ENCODE data around the gene BABAM1. TPM values are rescaled to one million over a fixed set of nuclear protein-coding genes. Genes with fewer than 3 reads are reported as not detected.

BABAM1 gene
- total and polyA plus RNA-seq, 7 donors = 71.4 to 101 (median 90.0) TPM

DNA sequence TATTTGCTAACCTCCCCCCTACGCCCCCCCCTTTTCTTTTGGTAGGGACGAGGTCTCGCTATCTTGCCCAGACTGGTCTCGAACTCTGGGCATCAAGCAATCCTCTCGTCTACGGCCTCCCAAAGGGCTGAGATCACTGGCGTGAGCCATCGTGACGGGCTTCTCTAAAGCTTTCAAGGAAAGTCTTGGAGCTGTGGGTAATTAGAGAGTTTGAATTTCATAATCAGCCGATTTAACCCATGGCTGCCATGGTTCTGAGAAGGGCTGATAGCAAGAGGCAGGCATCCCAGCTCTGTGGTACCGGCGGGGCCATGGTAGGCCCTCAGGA lies 36.7 kb downstream of the BABAM1 start:
- H3K4me1 ChIP-seq = peaks cover 0 to 65% (median 55%) of the 10 kb centered on the region in 4 donors
- H3K36me3 ChIP-seq = peaks cover 0 to 11% (median 2%) of the 10 kb centered on the region in 4 donors
- 63 to 81% methylated on average over 12 of the region's 12 CpGs for WGBS, 2 donors
- no peak for DNase-seq
- H3K9me3 ChIP-seq = no peaks in the 10 kb centered on the region
- TF ChIP-seq, protein P1, sequence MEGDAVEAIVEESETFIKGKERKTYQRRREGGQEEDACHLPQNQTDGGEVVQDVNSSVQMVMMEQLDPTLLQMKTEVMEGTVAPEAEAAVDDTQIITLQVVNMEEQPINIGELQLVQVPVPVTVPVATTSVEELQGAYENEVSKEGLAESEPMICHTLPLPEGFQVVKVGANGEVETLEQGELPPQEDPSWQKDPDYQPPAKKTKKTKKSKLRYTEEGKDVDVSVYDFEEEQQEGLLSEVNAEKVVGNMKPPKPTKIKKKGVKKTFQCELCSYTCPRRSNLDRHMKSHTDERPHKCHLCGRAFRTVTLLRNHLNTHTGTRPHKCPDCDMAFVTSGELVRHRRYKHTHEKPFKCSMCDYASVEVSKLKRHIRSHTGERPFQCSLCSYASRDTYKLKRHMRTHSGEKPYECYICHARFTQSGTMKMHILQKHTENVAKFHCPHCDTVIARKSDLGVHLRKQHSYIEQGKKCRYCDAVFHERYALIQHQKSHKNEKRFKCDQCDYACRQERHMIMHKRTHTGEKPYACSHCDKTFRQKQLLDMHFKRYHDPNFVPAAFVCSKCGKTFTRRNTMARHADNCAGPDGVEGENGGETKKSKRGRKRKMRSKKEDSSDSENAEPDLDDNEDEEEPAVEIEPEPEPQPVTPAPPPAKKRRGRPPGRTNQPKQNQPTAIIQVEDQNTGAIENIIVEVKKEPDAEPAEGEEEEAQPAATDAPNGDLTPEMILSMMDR (IDR thresholded peaks at IDR 0.05) = no peak
- TF ChIP-seq EP300 (IDR thresholded peaks at IDR 0.05) = no peak
- TF ChIP-seq POLR2A (IDR thresholded peaks at IDR 0.05) = no peak
- TF ChIP-seq POLR2AphosphoS5 (IDR thresholded peaks at IDR 0.05) = no peak
- intact Hi-C loops (cut with DNase I) = loop anchor here (2.0 kb wide), 1 partner anchor 31 kb away; the partner anchor contains the start of gene ANO8
- H3K4me3 ChIP-seq = peak overlapping the region in 3 of 4 donors; percentile 60 to 98 (median 73)
- H3K27me3 ChIP-seq = no peaks in the 10 kb centered on the region
- peak overlapping the region; percentile 92 to 97 (median 94) for H3K27ac ChIP-seq

DNA sequence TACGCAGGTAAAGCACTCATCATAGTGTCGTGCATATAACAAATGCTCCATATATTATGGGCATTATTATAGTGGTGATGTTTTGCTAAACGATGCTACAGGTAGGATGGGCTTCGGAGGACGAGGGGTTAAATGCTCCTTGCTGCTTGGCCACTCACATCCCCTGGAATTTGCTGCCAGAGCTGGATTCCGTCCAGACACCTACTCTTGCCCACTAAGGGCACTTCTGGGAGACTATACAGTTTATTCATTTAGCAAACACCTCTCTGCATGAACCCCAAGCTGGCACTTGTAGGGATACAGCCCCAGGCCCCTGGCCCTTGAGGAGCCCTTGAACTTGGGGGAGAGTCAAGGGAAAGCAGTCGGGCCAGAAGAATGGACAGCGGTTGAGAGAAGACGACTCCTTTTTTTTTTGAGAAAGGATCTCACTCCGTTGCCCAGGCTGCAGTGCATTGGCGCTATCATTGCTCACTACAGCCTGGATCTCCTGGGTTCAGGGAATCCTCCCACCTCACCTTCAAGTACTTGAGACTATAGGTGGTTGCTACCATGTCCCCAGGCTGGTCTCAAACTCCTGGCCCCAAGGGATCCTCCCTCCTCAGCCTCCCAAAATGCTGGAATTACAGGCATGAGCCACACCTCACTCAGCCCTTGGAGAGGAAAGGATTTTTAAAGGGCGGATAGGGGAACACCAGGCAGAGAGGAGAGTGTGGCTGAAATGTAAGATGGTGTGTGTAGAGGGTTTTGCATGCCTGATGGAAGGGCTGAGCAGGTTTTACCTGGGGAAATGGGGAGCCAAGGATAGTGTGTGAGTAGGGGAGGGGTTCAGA lies 37.4 kb downstream of the BABAM1 start:
- H3K27ac ChIP-seq = peak overlapping the region; percentile 92 to 97 (median 94)
- peaks cover 0 to 67% (median 56%) of the 10 kb centered on the region in 4 donors for H3K4me1 ChIP-seq
- TF ChIP-seq EP300 (IDR thresholded peaks at IDR 0.05) (no peak), POLR2AphosphoS5 (IDR thresholded peaks at IDR 0.05) (no peak), POLR2A (IDR thresholded peaks at IDR 0.05) (no peak)
- TF ChIP-seq, protein P1 (IDR thresholded peaks at IDR 0.05) = no peak
- no peak for DNase-seq
- H3K27me3 ChIP-seq = no peaks in the 10 kb centered on the region
- intact Hi-C loops (cut with DNase I) = loop anchor here (2.0 to 5.0 kb wide), 2 partner anchors 30 to 57 kb away; partner anchors contain the start of genes ANO8 and NR2F6
- 41 to 73% methylated on average over 12 of the region's 12 CpGs for WGBS, 2 donors
- peaks cover 0 to 10% (median 2%) of the 10 kb centered on the region in 4 donors for H3K36me3 ChIP-seq
- peak overlapping the region in 2 of 4 donors; percentile 67 to 74 for H3K4me3 ChIP-seq
- no peaks in the 10 kb centered on the region for H3K9me3 ChIP-seq

DNA sequence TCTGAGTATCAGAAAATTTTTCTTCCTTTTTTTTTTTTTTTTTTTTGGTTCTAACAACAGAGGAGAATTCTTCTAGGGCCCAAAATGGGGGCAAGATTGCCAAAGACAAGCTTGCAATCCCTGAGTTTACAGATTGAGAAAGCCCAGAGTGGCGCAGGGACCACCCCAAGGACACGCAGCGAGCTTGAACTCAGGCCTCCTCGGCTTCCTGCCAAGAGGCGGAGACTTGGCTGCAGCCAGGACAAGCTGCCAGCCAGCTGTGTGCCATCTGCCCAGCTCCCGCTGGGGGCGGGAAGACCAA lies 37.9 kb downstream of the BABAM1 start:
- Histone ChIP-seq H3K9me3 (no peaks in the 10 kb centered on the region), H3K27me3 (no peaks in the 10 kb centered on the region), H3K36me3 (peaks cover 0 to 10% (median 2%) of the 10 kb centered on the region in 4 donors), H3K27ac (peak overlapping the region; percentile 92 to 97 (median 94)), H3K4me3 (peak overlapping the region; percentile 67 to 78 (median 72)), H3K4me1 (peaks cover 0 to 72% (median 61%) of the 10 kb centered on the region in 4 donors)
- TF ChIP-seq POLR2A (IDR thresholded peaks at IDR 0.05) (no peak), EP300 (IDR thresholded peaks at IDR 0.05) (peak in 1 of 4 donors; percentile 32), POLR2AphosphoS5 (IDR thresholded peaks at IDR 0.05) (peak in 1 of 4 donors; percentile 58)
- TF ChIP-seq, protein P1 (IDR thresholded peaks at IDR 0.05) = no peak
- no peak for DNase-seq
- intact Hi-C loops (cut with DNase I) = loop anchor here (2.0 to 5.0 kb wide), 2 partner anchors 30 to 58 kb away; partner anchors contain the start of genes ANO8 and NR2F6
- WGBS, 2 donors = 1 to 2% methylated on average over 7 of the region's 7 CpGs

DNA sequence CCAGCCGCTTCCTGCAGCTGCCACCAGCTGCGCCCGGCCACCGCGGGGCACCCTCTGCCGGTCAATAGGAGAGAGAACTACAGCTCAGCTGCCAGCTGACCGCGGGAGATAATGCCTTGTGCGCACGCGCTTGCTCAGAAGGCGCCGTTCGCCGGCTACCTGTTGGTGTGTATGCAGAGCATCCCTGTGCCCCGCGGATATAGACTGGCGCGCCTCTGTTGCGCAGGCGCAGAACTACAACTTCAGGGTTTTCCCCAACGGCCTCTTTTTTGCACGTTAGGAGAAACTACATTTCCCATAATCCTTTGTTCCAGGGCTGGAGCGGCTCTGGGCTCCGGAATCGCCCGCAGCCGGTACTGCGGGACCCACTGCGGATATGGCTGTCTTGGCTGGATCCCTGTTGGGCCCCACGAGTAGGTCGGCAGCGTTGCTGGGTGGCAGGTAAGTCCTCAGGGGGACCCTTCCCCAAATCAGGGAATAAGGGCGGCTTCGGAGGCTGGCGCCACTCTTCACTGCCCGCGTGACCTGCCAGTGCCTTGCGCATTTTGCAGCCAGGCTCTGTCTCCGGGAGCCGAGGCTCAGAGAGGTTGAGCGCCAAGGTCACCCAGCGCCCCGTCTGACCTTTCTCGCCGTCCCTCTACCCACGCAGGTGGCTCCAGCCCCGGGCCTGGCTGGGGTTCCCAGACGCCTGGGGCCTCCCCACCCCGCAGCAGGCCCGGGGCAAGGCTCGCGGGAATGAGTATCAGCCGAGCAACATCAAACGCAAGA lies 38.5 kb downstream of the BABAM1 start, which contains the start of gene MRPL34:
MRPL34 (plus strand) TSS at position 356 of the 768 bp plus-strand sequence; CDS start at position 377, 21 bp downstream.
- Histone ChIP-seq H3K4me3 (peak within 1 kb of the TSS; percentile 67 to 78 (median 72)), H3K4me1 (peaks cover 0 to 75% (median 66%) of the 10 kb centered on the region in 4 donors), H3K9me3 (no peaks in the 10 kb centered on the region), H3K27me3 (no peaks in the 10 kb centered on the region), H3K36me3 (peaks cover 0 to 5% (median 2%) of the 10 kb centered on the region in 4 donors), H3K27ac (peak within 1 kb of the TSS; percentile 92 to 97 (median 94))
- intact Hi-C loops (cut with DNase I) = loop anchor here (2.0 to 5.0 kb wide), 2 partner anchors 29 to 58 kb away; partner anchors contain the start of genes ANO8 and NR2F6
- WGBS, 2 donors = 0% methylated on average over 55 of the region's 55 CpGs
- peak in 3 of 4 donors; percentile 78 to 94 (median 83) for TF ChIP-seq POLR2AphosphoS5 (IDR thresholded peaks at IDR 0.05)
- TF ChIP-seq POLR2A (IDR thresholded peaks at IDR 0.05) = peak; percentile 53 to 59
- TF ChIP-seq, protein P1 (IDR thresholded peaks at IDR 0.05) = peak; percentile 71 to 93 (median 84)
- TF ChIP-seq EP300 (IDR thresholded peaks at IDR 0.05) = peak in 1 of 4 donors; percentile 4
- peak; percentile 99 for DNase-seq
